ENCODE results near the gene SCCPDH. TPM values are rescaled to one million over a fixed set of nuclear protein-coding genes. Genes with fewer than 3 reads are reported as not detected.
"Not testable (repeated sequence)": the region's sequence is repeated elsewhere in the genome, so short reads cannot be mapped to it uniquely, and the experiment has no call there.

Gene SCCPDH
- polyA plus RNA-seq, 1 of the 3 experiments (the other 2 are of a cell fraction): 32.2 TPM

GRCh38 chr1:246730839-246731238 lies 6.6 kb downstream of the SCCPDH start:
- no peaks in the 10 kb centered on the region for H3K4me1 ChIP-seq (ENCODE audit: control insufficient read depth in 1 of 2, insufficient read depth in 2 of 2, low read depth in 1 of 2, low read length in 1 of 2)

GRCh38 chr1:246731873-246732272 lies 7.7 kb downstream of the SCCPDH start:
- H3F3A ChIP-seq (replicated peaks; ENCODE audit: insufficient read depth); H4K20me1 ChIP-seq (ENCODE audit: insufficient read depth); H3K9me2 ChIP-seq; H3K4me2 ChIP-seq; H3K27ac ChIP-seq (ENCODE audit: low read depth in 2 of 2, low read length in 1 of 2); H3K4me1 ChIP-seq (ENCODE audit: control insufficient read depth in 1 of 2, insufficient read depth in 2 of 2, low read depth in 1 of 2, low read length in 1 of 2); H3K4me3 ChIP-seq (ENCODE audit: low read depth in 2 of 2, low read length in 1 of 2); H2AFZ ChIP-seq (ENCODE audit: low read depth); DNase-seq; H3K9me3 ChIP-seq; POLR2A ChIA-PET; H3K27me3 ChIP-seq (ENCODE audit: insufficient read depth); H3K9ac ChIP-seq: not testable (repeated sequence)
- WGBS (ENCODE audit: low lambda C conversion rate): 96% methylated on average over 3 of the region's 3 CpGs
- Histone ChIP-seq H3K79me2 (ENCODE audit: insufficient read depth) (peaks cover 43% of the 10 kb centered on the region), H3K36me3 (replicated peaks in 1 of 2; ENCODE audit: control insufficient read depth in 1 of 2, insufficient read depth in 2 of 2, low read length in 1 of 2) (peaks cover 63 to 71% of the 10 kb centered on the region in 2 experiments)
- CTCF ChIA-PET: interaction anchor here (1.1 to 1.2 kb wide), 3 partner anchors 10 to 43 kb away, joined by 3 to 4 read pairs (median 3); no protein-coding TSS in a partner anchor

More at GRCh38 chr1:246730839-246731238, 6.6 kb downstream of the SCCPDH start:
- ChIA-PET POLR2A (no interaction called here), CTCF (interaction anchor here (1.1 kb wide), 1 partner anchor 11 kb away, joined by 4 read pairs; no protein-coding TSS in a partner anchor)
- Histone ChIP-seq H3F3A (replicated peaks; ENCODE audit: insufficient read depth) (no peaks in the 10 kb centered on the region), H3K27me3 (ENCODE audit: insufficient read depth) (no peaks in the 10 kb centered on the region), H3K4me3 (ENCODE audit: low read depth in 2 of 2, low read length in 1 of 2) (no peak overlapping the region), H3K4me2 (no peak overlapping the region), H2AFZ (ENCODE audit: low read depth) (no peak overlapping the region), H4K20me1 (ENCODE audit: insufficient read depth) (no peaks in the 10 kb centered on the region), H3K9me2 (no peaks in the 10 kb centered on the region), H3K9ac (no peak overlapping the region), H3K36me3 (replicated peaks in 1 of 2; ENCODE audit: control insufficient read depth in 1 of 2, insufficient read depth in 2 of 2, low read length in 1 of 2) (peaks cover 58 to 67% of the 10 kb centered on the region in 2 experiments), H3K79me2 (ENCODE audit: insufficient read depth) (peaks cover 54% of the 10 kb centered on the region), H3K27ac (ENCODE audit: low read depth in 2 of 2, low read length in 1 of 2) (no peak overlapping the region), H3K9me3 (no peaks in the 10 kb centered on the region)
- no peak for DNase-seq
- TF ChIP-seq RXRA (IDR thresholded peaks at IDR 0.05; ENCODE audit: borderline replicate concordance, low read depth) (no peak), YY1 (IDR thresholded peaks at IDR 0.05; ENCODE audit: low read depth) (no peak), GATA2 (CRISPR knock-in tag; IDR thresholded peaks at IDR 0.05) (no peak), REST (IDR thresholded peaks at IDR 0.05; ENCODE audit: low read depth, low read length) (no peak), EP300 (IDR thresholded peaks at IDR 0.05; ENCODE audit: borderline replicate concordance in 1 of 2, low read depth in 1 of 2, low read length in 1 of 2) (no peak)
- over 99% methylated on average over 8 of the region's 8 CpGs for WGBS (ENCODE audit: low lambda C conversion rate)

- Histone ChIP-seq H3K27ac (ENCODE audit: low read depth in 2 of 2, low read length in 1 of 2) (no peak overlapping the region), H3K4me2 (no peak overlapping the region), H3K27me3 (ENCODE audit: insufficient read depth) (no peaks in the 10 kb centered on the region), H4K20me1 (ENCODE audit: insufficient read depth) (no peaks in the 10 kb centered on the region), H3K4me3 (ENCODE audit: low read depth in 2 of 2, low read length in 1 of 2) (no peak overlapping the region), H2AFZ (ENCODE audit: low read depth) (no peak overlapping the region), H3K36me3 (replicated peaks in 1 of 2; ENCODE audit: control insufficient read depth in 1 of 2, insufficient read depth in 2 of 2, low read length in 1 of 2) (peaks cover 48 to 66% of the 10 kb centered on the region in 2 experiments), H3K9me3 (no peaks in the 10 kb centered on the region), H3K79me2 (ENCODE audit: insufficient read depth) (peaks cover 30% of the 10 kb centered on the region), H3K9ac (no peak overlapping the region), H3K4me1 (ENCODE audit: control insufficient read depth in 1 of 2, insufficient read depth in 2 of 2, low read depth in 1 of 2, low read length in 1 of 2) (no peaks in the 10 kb centered on the region), H3K9me2 (no peaks in the 10 kb centered on the region), H3F3A (replicated peaks; ENCODE audit: insufficient read depth) (no peaks in the 10 kb centered on the region)
- no peak for DNase-seq
- ChIA-PET POLR2A (no interaction called here), CTCF (interaction anchor here (1.2 to 1.5 kb wide), 2 partner anchors 20 to 45 kb away, joined by 3 to 4 read pairs; no protein-coding TSS in a partner anchor)
- no peak for TF ChIP-seq RXRA (IDR thresholded peaks at IDR 0.05; ENCODE audit: borderline replicate concordance, low read depth)
- TF ChIP-seq EZH2phosphoT487 (IDR thresholded peaks at IDR 0.05; ENCODE audit: borderline replicate concordance, low read depth): no peak
- TF ChIP-seq RFX5 (IDR thresholded peaks at IDR 0.05; ENCODE audit: low read length): no peak
- TF ChIP-seq JUND (IDR thresholded peaks at IDR 0.05): no peak
- TF ChIP-seq FOXJ3 (CRISPR knock-in tag; IDR thresholded peaks at IDR 0.05): no peak
- no peak for TF ChIP-seq SMC3 (IDR thresholded peaks at IDR 0.05; ENCODE audit: low read depth, low read length)
- no peak for TF ChIP-seq RCOR1 (IDR thresholded peaks at IDR 0.05; ENCODE audit: low read length)
- no peak for TF ChIP-seq PBX3 (IDR thresholded peaks at IDR 0.05)
- TF ChIP-seq ZBTB33 (IDR thresholded peaks at IDR 0.05; ENCODE audit: borderline replicate concordance, low read depth): no peak
Observed at GRCh38 chr1:246733704-246734103, 9.5 kb downstream of the SCCPDH start.
